ENCODE measurements around the gene IRF2.

The IRF2 gene

GRCh38 chr4:184432127-184432922 lies 42.0 kb downstream of the IRF2 start:
- no peak for DNase-seq (ENCODE audit: low read depth)

- no peak for DNase-seq (ENCODE audit: low read depth)
Observed at GRCh38 chr4:184430163-184430562, 44.2 kb downstream of the IRF2 start.

GRCh38 chr4:184428787-184429186 lies 45.6 kb downstream of the IRF2 start:
- no peak for DNase-seq (ENCODE audit: low read depth)

DNA sequence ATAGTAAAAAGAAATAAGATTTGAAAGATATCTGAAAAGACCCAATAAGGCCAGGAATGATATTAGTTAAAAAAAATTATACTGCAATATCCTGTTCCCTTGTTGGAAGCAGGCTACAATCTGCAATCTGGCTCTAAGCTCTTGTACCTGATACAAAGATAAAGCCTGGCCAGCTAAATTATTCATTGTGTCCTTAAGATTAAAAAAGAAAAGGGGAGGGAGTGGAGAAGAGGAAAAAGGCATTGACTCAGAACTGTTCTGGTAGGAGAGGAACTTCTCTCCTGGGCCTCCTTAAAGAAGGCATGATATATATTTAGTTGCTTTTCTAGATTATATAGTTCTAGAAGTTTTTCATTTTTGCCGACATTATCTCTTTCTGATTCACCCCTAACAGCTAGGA lies 46.7 kb downstream of the IRF2 start:
- DNase-seq (ENCODE audit: low read depth), result no peak

GRCh38 chr4:184427093-184427492 lies 47.3 kb downstream of the IRF2 start:
- no peak for DNase-seq (ENCODE audit: low read depth)

- DNase-seq (ENCODE audit: low read depth), result no peak
Observed at GRCh38 chr4:184424993-184425758, 49.2 kb downstream of the IRF2 start.

DNA sequence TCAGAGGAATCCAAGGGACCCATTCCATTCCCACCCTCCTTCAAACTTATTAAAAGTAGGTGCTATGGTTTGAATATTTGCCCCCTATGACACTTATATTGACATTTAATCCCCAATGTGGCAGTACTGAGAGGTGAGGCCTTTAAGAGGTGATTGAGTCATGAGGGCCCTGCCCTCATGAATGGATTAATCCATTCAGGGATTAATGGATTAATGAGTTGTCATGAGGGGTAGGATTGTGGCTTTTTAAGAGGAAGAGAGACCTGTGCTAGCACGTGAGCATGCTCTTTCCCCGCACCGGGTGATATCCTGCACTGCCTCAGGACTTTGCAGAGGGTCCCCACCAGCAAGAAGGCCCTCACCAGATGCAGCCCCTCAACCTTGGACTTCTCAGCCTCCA lies 50.1 kb downstream of the IRF2 start:
- no peak for DNase-seq (ENCODE audit: low read depth)

- DNase-seq (ENCODE audit: low read depth), result no peak
Observed at GRCh38 chr4:184423003-184423686, 51.2 kb downstream of the IRF2 start.

DNA sequence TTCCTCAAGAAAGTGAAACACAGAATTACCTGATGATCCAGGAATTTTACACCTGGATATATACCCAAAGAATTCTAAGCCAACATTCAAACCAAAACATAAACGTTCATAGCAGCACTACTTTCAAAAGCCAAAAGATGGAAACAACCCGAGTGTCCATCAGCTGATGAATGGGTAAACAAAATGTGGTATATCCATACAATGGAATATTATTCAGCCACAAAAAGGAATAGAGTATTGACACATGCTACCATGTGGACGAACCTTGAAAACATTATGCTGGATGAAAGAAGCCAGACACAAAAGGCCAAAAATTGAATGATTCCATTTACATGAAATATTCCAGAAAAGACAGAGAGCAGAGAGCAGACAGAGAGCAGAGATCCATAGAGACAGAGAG lies 52.0 kb downstream of the IRF2 start:
- no peak for DNase-seq (ENCODE audit: low read depth)

GRCh38 chr4:184421533-184422155 lies 52.7 kb downstream of the IRF2 start:
- no peak for DNase-seq (ENCODE audit: low read depth)

DNA sequence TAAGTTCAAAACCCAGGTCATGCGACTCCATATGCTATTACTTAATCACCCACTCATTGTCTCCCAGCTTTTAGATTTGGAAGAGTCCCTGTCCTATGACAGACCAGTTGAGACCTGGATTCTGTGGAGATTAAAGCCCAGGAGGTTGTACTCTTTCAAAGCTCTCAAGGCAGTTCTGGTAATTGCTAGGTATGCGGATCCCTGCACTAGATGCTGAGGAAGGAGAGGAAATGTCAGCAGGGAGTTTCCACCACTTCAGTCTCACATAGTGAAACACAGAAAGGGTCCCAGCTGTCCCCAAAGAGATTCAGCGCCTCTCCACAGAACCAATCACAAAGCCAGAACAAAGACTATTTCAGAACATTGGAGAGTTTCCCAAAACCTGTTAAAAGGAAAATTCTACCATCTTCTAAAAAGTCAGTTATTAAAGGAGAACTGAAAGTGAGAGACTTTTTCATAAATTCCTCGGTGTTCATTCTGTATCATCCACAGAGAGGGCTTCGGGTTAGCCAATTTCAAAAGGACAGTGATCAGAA lies 53.4 kb downstream of the IRF2 start:
- no peak for DNase-seq (ENCODE audit: low read depth)

DNA sequence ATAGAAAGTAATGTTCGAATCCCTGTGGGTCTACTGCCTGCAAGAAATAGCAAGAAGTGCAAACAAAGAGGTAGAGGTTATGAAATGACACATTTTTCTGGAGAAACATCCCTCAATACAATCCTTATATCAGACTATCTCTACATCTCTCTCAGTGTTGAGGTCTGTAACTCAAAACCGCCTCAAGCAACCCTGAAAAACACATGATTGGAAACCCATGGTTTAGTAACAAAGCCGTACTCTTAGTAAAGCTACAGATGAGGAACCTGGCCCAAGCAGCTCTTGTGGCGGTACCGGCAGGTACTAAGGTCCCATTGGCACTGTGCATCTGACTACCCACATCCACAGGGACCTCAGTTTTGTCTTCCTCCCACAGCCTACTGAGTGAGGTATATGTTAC lies 53.9 kb downstream of the IRF2 start:
- no peak for DNase-seq (ENCODE audit: low read depth)

GRCh38 chr4:184419976-184420375 lies 54.4 kb downstream of the IRF2 start:
- no peak for DNase-seq (ENCODE audit: low read depth)

DNA sequence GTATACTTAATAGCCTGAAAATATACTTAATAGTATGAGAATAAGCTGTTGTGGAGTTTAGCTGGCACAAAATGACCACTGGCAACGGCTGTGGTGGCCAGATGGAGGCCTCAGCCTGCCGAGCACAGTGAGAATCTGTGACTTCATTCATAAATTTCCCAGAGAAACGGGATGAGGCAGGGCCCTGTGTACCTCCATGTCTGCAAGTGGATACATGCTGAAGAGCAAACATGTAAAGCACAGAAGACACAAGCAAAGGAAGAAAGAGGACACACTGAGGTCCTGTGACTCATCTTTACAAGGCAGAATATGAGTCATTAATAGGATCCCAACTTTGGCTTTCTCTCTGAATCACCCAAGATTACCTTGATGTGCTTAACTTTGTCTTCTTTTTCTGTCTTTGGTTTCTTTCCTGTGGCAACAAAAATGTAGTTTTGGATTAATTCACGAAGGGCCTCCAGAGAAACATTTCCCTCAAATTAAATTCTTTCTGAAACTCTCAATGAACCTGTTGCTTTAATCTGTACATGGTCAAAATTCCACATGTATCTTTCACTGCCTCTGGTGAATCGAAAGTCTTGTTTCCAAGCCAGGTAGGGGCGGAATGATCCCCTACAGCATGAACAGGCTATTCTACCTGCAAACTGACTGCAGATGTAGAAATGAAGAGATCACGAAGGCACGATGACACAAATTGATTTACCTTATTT lies 56.4 kb downstream of the IRF2 start:
- peak; percentile 71 for DNase-seq (ENCODE audit: low read depth)

GRCh38 chr4:184416913-184417734 lies 57.2 kb downstream of the IRF2 start:
- DNase-seq (ENCODE audit: low read depth), result no peak

GRCh38 chr4:184415071-184415470 lies 59.3 kb downstream of the IRF2 start:
- DNase-seq (ENCODE audit: low read depth), result no peak

DNA sequence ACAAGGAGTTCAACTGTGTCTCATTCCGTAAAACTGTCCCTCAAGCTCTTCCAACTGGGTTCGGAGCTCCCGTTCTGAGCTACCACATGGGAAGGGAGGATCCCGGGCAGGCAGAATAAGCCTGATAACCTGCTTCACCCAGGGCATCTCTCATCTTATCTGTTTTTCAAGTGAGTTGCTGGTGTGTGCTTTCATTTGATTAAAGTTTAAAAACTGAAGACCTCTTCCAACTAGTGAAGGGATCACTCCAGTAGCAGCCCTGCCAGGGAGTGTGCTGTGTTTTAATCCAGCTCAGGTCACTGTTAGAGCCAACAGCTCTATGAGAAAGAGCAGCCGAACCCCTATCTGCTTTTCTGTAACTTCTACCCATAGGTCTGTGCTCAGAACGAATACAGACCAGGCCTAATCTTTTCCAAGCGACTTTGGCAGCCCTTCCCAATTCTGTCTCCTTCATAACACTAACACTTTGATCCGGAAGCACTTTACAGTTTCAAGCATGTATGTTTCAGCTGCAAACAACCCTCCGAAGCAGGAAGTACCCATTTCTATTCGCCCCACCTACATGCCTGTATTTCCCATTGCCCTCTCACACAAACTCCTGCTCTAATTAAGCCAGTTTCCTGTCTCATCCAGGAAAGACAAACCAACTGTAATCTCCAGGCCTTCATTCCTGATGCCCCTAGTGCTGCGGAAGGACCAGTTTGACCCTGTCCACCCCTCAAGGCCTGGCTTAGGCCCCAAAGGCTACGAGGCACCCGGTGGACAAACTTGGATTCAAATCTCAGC lies 60.9 kb downstream of the IRF2 start:
- no peak for DNase-seq (ENCODE audit: low read depth)

DNA sequence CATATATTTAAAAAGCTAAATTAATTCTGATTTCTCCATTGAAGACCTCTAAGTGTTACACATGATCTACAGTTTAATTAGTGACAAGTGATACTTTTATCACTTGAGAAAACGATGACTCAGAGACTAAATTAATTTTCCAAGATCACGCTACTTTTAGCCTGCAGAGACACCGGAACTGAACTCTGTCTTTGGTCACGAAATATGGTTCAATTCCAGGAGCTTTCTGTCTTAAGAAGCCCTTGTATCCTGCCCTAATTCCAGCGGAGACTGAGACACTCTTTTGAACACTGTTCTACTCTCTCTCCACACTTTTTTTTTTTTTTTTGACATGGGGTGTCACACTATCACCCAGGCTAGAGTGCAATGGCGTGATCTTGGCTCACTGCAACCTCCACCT lies 63.6 kb downstream of the IRF2 start:
- no peak for DNase-seq (ENCODE audit: low read depth)

GRCh38 chr4:184409911-184410692 lies 64.2 kb downstream of the IRF2 start:
- DNase-seq (ENCODE audit: low read depth), result no peak

Data from non-pigmented ciliary epithelial cell (primary cell).